ENCODE data around the gene IRX4. TPM values are rescaled to one million over a fixed set of nuclear protein-coding genes. Genes with fewer than 3 reads are reported as not detected.
A peak's percentile ranks its signal among the peaks of the same experiment; 100 is the strongest.

Gene IRX4
- polyA plus RNA-seq, 3 donors from 2014 or later: not detected

- Mint-ChIP-seq H3K27ac (no peak overlapping the region), H3K4me1 (no peaks in the 10 kb centered on the region), H3K27me3 (ENCODE audit: low read depth in 3 of 3) (peaks cover 0 to 3% (median 3%) of the 10 kb centered on the region in 3 donors), H3K36me3 (no peaks in the 10 kb centered on the region), H3K4me3 (no peak overlapping the region), H3K9me3 (no peaks in the 10 kb centered on the region)
- no peak for DNase-seq
Measured at GRCh38 chr5:1908931-1909330, 26.2 kb upstream of the IRX4 start.

GRCh38 chr5:1907616-1908015 lies 24.9 kb upstream of the IRX4 start:
- H3K4me3 Mint-ChIP-seq: no peak overlapping the region
- no peak for DNase-seq
- H3K4me1 Mint-ChIP-seq: no peaks in the 10 kb centered on the region
- H3K9me3 Mint-ChIP-seq: peaks cover 0 to 2% (median 0%) of the 10 kb centered on the region in 6 donors
- peaks cover 0 to 6% (median 3%) of the 10 kb centered on the region in 3 donors for H3K27me3 Mint-ChIP-seq (ENCODE audit: low read depth in 3 of 3)
- H3K36me3 Mint-ChIP-seq: no peaks in the 10 kb centered on the region
- no peak overlapping the region for H3K27ac Mint-ChIP-seq

GRCh38 chr5:1905108-1905507 lies 22.4 kb upstream of the IRX4 start:
- Mint-ChIP-seq H3K27ac (no peak overlapping the region), H3K9me3 (peaks cover 0 to 2% (median 0%) of the 10 kb centered on the region in 6 donors), H3K36me3 (no peaks in the 10 kb centered on the region), H3K4me3 (no peak overlapping the region), H3K27me3 (ENCODE audit: low read depth in 3 of 3) (peaks cover 0 to 3% (median 3%) of the 10 kb centered on the region in 3 donors), H3K4me1 (no peaks in the 10 kb centered on the region)
- no peak for DNase-seq

- H3K4me1 Mint-ChIP-seq: no peaks in the 10 kb centered on the region
- H3K27me3 Mint-ChIP-seq (ENCODE audit: low read depth in 3 of 3): peaks cover 2 to 6% (median 5%) of the 10 kb centered on the region in 3 donors
- no peak overlapping the region for H3K27ac Mint-ChIP-seq
- H3K9me3 Mint-ChIP-seq: peaks cover 0 to 2% (median 0%) of the 10 kb centered on the region in 6 donors
- no peak overlapping the region for H3K4me3 Mint-ChIP-seq
- no peak for DNase-seq
- no peaks in the 10 kb centered on the region for H3K36me3 Mint-ChIP-seq
Measured at GRCh38 chr5:1901983-1902382, 19.3 kb upstream of the IRX4 start.

- Mint-ChIP-seq H3K27me3 (ENCODE audit: low read depth in 3 of 3) (peaks cover 5 to 9% (median 5%) of the 10 kb centered on the region in 3 donors), H3K36me3 (no peaks in the 10 kb centered on the region), H3K4me1 (no peaks in the 10 kb centered on the region)
Measured at GRCh38 chr5:1901061-1901460, 18.3 kb upstream of the IRX4 start.

GRCh38 chr5:1899201-1899600 lies 16.5 kb upstream of the IRX4 start:
- Mint-ChIP-seq H3K36me3 (no peaks in the 10 kb centered on the region), H3K27me3 (ENCODE audit: low read depth in 3 of 3) (peaks cover 2 to 9% (median 5%) of the 10 kb centered on the region in 3 donors), H3K9me3 (peaks cover 0 to 2% (median 0%) of the 10 kb centered on the region in 6 donors), H3K4me3 (no peak overlapping the region), H3K4me1 (no peaks in the 10 kb centered on the region), H3K27ac (no peak overlapping the region)
- no peak for DNase-seq

More at GRCh38 chr5:1901061-1901460, 18.3 kb upstream of the IRX4 start:
- H3K9me3 Mint-ChIP-seq: peaks cover 0 to 2% (median 0%) of the 10 kb centered on the region in 6 donors
- DNase-seq: no peak
- no peak overlapping the region for H3K4me3 Mint-ChIP-seq
- no peak overlapping the region for H3K27ac Mint-ChIP-seq

- H3K27me3 Mint-ChIP-seq (ENCODE audit: low read depth in 3 of 3): peaks cover 2 to 6% (median 5%) of the 10 kb centered on the region in 3 donors
Measured at GRCh38 chr5:1897816-1898450, 15.2 kb upstream of the IRX4 start.

GRCh38 chr5:1897386-1897785 lies 14.7 kb upstream of the IRX4 start:
- H3K27ac Mint-ChIP-seq: no peak overlapping the region
- peaks cover 2 to 7% (median 7%) of the 10 kb centered on the region in 3 donors for H3K27me3 Mint-ChIP-seq (ENCODE audit: low read depth in 3 of 3)
- H3K4me3 Mint-ChIP-seq: no peak overlapping the region
- H3K36me3 Mint-ChIP-seq: no peaks in the 10 kb centered on the region
- H3K9me3 Mint-ChIP-seq: no peaks in the 10 kb centered on the region
- DNase-seq: no peak
- H3K4me1 Mint-ChIP-seq: no peaks in the 10 kb centered on the region

More at GRCh38 chr5:1897816-1898450, 15.2 kb upstream of the IRX4 start:
- DNase-seq: no peak
- Mint-ChIP-seq H3K4me3 (no peak overlapping the region), H3K9me3 (no peaks in the 10 kb centered on the region), H3K27ac (no peak overlapping the region), H3K36me3 (no peaks in the 10 kb centered on the region), H3K4me1 (no peaks in the 10 kb centered on the region)

- no peak overlapping the region for H3K27ac Mint-ChIP-seq
- H3K4me1 Mint-ChIP-seq: no peaks in the 10 kb centered on the region
- peaks cover 2 to 7% (median 7%) of the 10 kb centered on the region in 3 donors for H3K27me3 Mint-ChIP-seq (ENCODE audit: low read depth in 3 of 3)
- H3K4me3 Mint-ChIP-seq: peak overlapping the region in 1 of 5 donors; percentile 31
- no peak for DNase-seq
- no peaks in the 10 kb centered on the region for H3K9me3 Mint-ChIP-seq
- H3K36me3 Mint-ChIP-seq: no peaks in the 10 kb centered on the region
Measured at GRCh38 chr5:1896602-1897376, 14.1 kb upstream of the IRX4 start.

- peaks cover 2 to 7% (median 7%) of the 10 kb centered on the region in 3 donors for H3K27me3 Mint-ChIP-seq (ENCODE audit: low read depth in 3 of 3)
- H3K9me3 Mint-ChIP-seq: no peaks in the 10 kb centered on the region
- H3K4me1 Mint-ChIP-seq: no peaks in the 10 kb centered on the region
- no peak overlapping the region for H3K27ac Mint-ChIP-seq
- H3K4me3 Mint-ChIP-seq: no peak overlapping the region
- no peak for DNase-seq
- H3K36me3 Mint-ChIP-seq: no peaks in the 10 kb centered on the region
Measured at GRCh38 chr5:1895739-1896420, 13.2 kb upstream of the IRX4 start.

- DNase-seq: no peak
- peaks cover 5 to 8% (median 7%) of the 10 kb centered on the region in 3 donors for H3K27me3 Mint-ChIP-seq (ENCODE audit: low read depth in 3 of 3)
- H3K36me3 Mint-ChIP-seq: no peaks in the 10 kb centered on the region
Measured at GRCh38 chr5:1894243-1894642, 11.5 kb upstream of the IRX4 start.

GRCh38 chr5:1893754-1894153 lies 11.0 kb upstream of the IRX4 start:
- no peak for DNase-seq
- H3K4me3 Mint-ChIP-seq: no peak overlapping the region
- no peaks in the 10 kb centered on the region for H3K9me3 Mint-ChIP-seq
- H3K27me3 Mint-ChIP-seq (ENCODE audit: low read depth in 3 of 3): peaks cover 4 to 9% (median 6%) of the 10 kb centered on the region in 3 donors
- no peaks in the 10 kb centered on the region for H3K4me1 Mint-ChIP-seq
- H3K36me3 Mint-ChIP-seq: no peaks in the 10 kb centered on the region
- no peak overlapping the region for H3K27ac Mint-ChIP-seq

More at GRCh38 chr5:1894243-1894642, 11.5 kb upstream of the IRX4 start:
- no peaks in the 10 kb centered on the region for H3K9me3 Mint-ChIP-seq
- H3K4me3 Mint-ChIP-seq: no peak overlapping the region
- no peaks in the 10 kb centered on the region for H3K4me1 Mint-ChIP-seq
- no peak overlapping the region for H3K27ac Mint-ChIP-seq

GRCh38 chr5:1892685-1893445 lies 10.1 kb upstream of the IRX4 start:
- Mint-ChIP-seq H3K27ac (no peak overlapping the region), H3K9me3 (peaks cover 0 to 1% (median 0%) of the 10 kb centered on the region in 6 donors)
- DNase-seq: no peak

More at GRCh38 chr5:1892685-1893445, 10.1 kb upstream of the IRX4 start:
- no peak overlapping the region for H3K4me3 Mint-ChIP-seq
- no peaks in the 10 kb centered on the region for H3K4me1 Mint-ChIP-seq
- H3K36me3 Mint-ChIP-seq: no peaks in the 10 kb centered on the region
- peaks cover 5 to 8% (median 6%) of the 10 kb centered on the region in 3 donors for H3K27me3 Mint-ChIP-seq (ENCODE audit: low read depth in 3 of 3)

All from immature natural killer cell (primary cell).